OCI-LY7 (cell line): ENCODE results near the gene DNASE2B. TPM values are rescaled to one million over a fixed set of nuclear protein-coding genes. Genes with fewer than 3 reads are reported as not detected.

Experiments used
- BruUV-seq: library from RNA; stranded (reverse); fragments of 400-500 nt; replicated peaks from 2 replicates; lab custom pipeline; 2021; lab: Mats Ljungman, UMichigan
- CTCF ChIA-PET: fragments of 300-600 bp; sonication (Branson Sonifier 250); formaldehyde crosslinking; loops from one replicate; lab custom pipeline; 2022; ENCODE audit warnings: antibody characterized with exemption; ENCODE audit not compliant: unreplicated experiment; lab: Charles Lee
- POLR2A ChIA-PET: fragments of 300-600 bp; sonication (Branson Sonifier 250); formaldehyde crosslinking; loops from one replicate; lab custom pipeline; 2022; ENCODE audit warnings: antibody characterized with exemption; lab: Charles Lee
- DNase-seq: peaks from one replicate; pipeline ENCODE4 v3.0.0-alpha.2; 2015; ENCODE audit warnings: low spot score
- H2AFZ ChIP-seq: fragments of 200-600 bp; sonication (generic), shearing (Covaris generic); 2 replicates; pipeline ENCODE4 v1.6.1; 2014; ENCODE audit warnings: mild to moderate bottlenecking, antibody characterized with exemption, low read length, moderate library complexity
- H3K27ac ChIP-seq: fragments of 200-600 bp; sonication (generic); 2 replicates; pipeline ENCODE4 v1.5.1; 2014; ENCODE audit warnings: mixed run types, low read depth, mild to moderate bottlenecking, moderate library complexity, low read length, inconsistent platforms; ENCODE audit not compliant: poor library complexity, severe bottlenecking
- H3K36me3 ChIP-seq: fragments of 200-600 bp; sonication (generic); 2 replicates; pipeline ENCODE4 v1.6.1; 2014; ENCODE audit warnings: mild to moderate bottlenecking, antibody characterized with exemption, low read length, moderate library complexity, mixed read lengths; ENCODE audit not compliant: insufficient read depth
- H3K4me1 ChIP-seq: fragments of 200-600 bp; sonication (generic); 2 replicates; pipeline ENCODE4 v1.5.1; 2014; ENCODE audit warnings: mild to moderate bottlenecking, low read length; ENCODE audit not compliant: insufficient read depth, poor library complexity, severe bottlenecking
- H3K4me2 ChIP-seq: fragments of 200-600 bp; sonication (generic); 2 replicates; pipeline ENCODE4 v1.6.1; 2014; ENCODE audit warnings: mild to moderate bottlenecking, low read length
- H3K4me3 ChIP-seq: fragments of 200-600 bp; sonication (generic); 2 replicates; pipeline ENCODE4 v1.5.1; 2014; ENCODE audit warnings: mild to moderate bottlenecking, low read depth, low read length; ENCODE audit not compliant: poor library complexity, severe bottlenecking
- H3K79me2 ChIP-seq: fragments of 200-600 bp; sonication (generic); 2 replicates; pipeline ENCODE4 v1.6.1; 2016; ENCODE audit warnings: low read depth, mild to moderate bottlenecking, low read length, moderate library complexity, mixed read lengths; ENCODE audit not compliant: insufficient read depth
- H3K9me2 ChIP-seq: fragments of 200-600 bp; sonication (generic); 2 replicates; pipeline ENCODE4 v1.6.1; 2016; ENCODE audit warnings: mild to moderate bottlenecking, low read length, mixed read lengths; ENCODE audit not compliant: insufficient read depth
- H3K9me3 ChIP-seq: fragments of 200-600 bp; sonication (generic); 2 replicates; pipeline ENCODE4 v1.6.1; 2014; ENCODE audit warnings: mild to moderate bottlenecking, mixed run types, low read length, mixed read lengths
- H4K20me1 ChIP-seq: fragments of 200-600 bp; sonication (generic); 2 replicates; pipeline ENCODE4 v1.6.1; 2014; ENCODE audit warnings: mild to moderate bottlenecking, antibody characterized with exemption, low read length, moderate library complexity, mixed read lengths; ENCODE audit not compliant: insufficient read depth
- CTCF ChIP-seq: fragments of 200-600 bp; sonication (generic); conservative IDR thresholded peaks from 2 replicates; pipeline ENCODE4 v1.5.1; 2014; ENCODE audit warnings: mild to moderate bottlenecking, antibody characterized with exemption, low read length, moderate library complexity, mixed read lengths
- EZH2phosphoT487 ChIP-seq: fragments of 200-600 bp; sonication (generic); IDR thresholded peaks from 2 replicates; pipeline ENCODE4 v1.6.1; 2018; ENCODE audit warnings: low read depth, borderline replicate concordance, mild to moderate bottlenecking, mixed run types, antibody characterized with exemption, low read length, moderate library complexity, mixed read lengths
- intact Hi-C: fragments of 100-400 bp; cut with micrococcal nuclease; formaldehyde crosslinking; loops from one replicate; pipeline ENCODE4 v1.10.0; 2022; ENCODE audit not compliant: unreplicated experiment
- total RNA-seq, 2 experiments: library from RNA; depleted of rRNA in 1 of 2; stranded (reverse); fragments of >200 nt in 1 of 2; shearing (Covaris generic) in 1 of 2; gene quantifications; 2 replicates each; pipeline ENCODE4 v1.2.3, GENCODE V29; 2014 to 2022

DNASE2B gene
- total RNA-seq, 2 experiments from 2014 or later = 0.22 TPM; not detected in 1

- ChIA-PET CTCF (no interaction called here), POLR2A (interaction anchor here (0.6 to 2.3 kb wide), 11 partner anchors 15 to 514 kb away, joined by 3 to 17 read pairs (median 4); partner anchors contain the start of gene PRKACB)
- H3K9me3 ChIP-seq = peaks cover 4% of the 10 kb centered on the region; the same call in 1 of the 2 replicates
- no peak overlapping the region for H3K27ac ChIP-seq
- TF ChIP-seq CTCF = peak; percentile 95
- no peak for TF ChIP-seq EZH2phosphoT487
- no TSS peak for BruUV-seq
- DNase-seq = peak; percentile 76
- H3K4me3 ChIP-seq = peak overlapping the region; percentile 52
- H3K9me2 ChIP-seq = no peaks in the 10 kb centered on the region
- intact Hi-C loops = loop anchor here (1.0 to 10.0 kb wide), 5 partner anchors 109 to 529 kb away; partner anchors contain the start of gene SAMD13
- peaks cover 26% of the 10 kb centered on the region for H3K4me1 ChIP-seq
- H3K4me2 ChIP-seq = peak overlapping the region; percentile 61
- no peaks in the 10 kb centered on the region for H3K79me2 ChIP-seq
- no peaks in the 10 kb centered on the region for H3K36me3 ChIP-seq
- peak overlapping the region; percentile 94 for H2AFZ ChIP-seq
- no peaks in the 10 kb centered on the region for H4K20me1 ChIP-seq
Observed at GRCh38 chr1:84433258-84434080, 35.2 kb downstream of the DNASE2B start.

GRCh38 chr1:84434081-84434769 lies 35.9 kb downstream of the DNASE2B start:
- Histone ChIP-seq H3K79me2 (no peaks in the 10 kb centered on the region), H3K4me3 (no peak overlapping the region), H3K36me3 (no peaks in the 10 kb centered on the region), H2AFZ (peak overlapping the region; percentile 94), H3K9me3 (peaks cover 4% of the 10 kb centered on the region; the same call in 1 of the 2 replicates), H3K27ac (no peak overlapping the region), H3K9me2 (no peaks in the 10 kb centered on the region), H4K20me1 (no peaks in the 10 kb centered on the region), H3K4me2 (peak overlapping the region; percentile 61), H3K4me1 (peaks cover 26% of the 10 kb centered on the region)
- TF ChIP-seq CTCF (peak; percentile 38), EZH2phosphoT487 (no peak)
- CTCF ChIA-PET = interaction anchor here (0.7 kb wide), 1 partner anchor 290 kb away, joined by 3 read pairs; the partner anchor contains the start of gene PRKACB
- DNase-seq = no peak
- POLR2A ChIA-PET = interaction anchor here (0.6 to 4.9 kb wide), 9 partner anchors 14 to 307 kb away, joined by 3 to 30 read pairs (median 4); partner anchors contain the start of genes GNG5, PRKACB and SPATA1
- intact Hi-C loops = loop anchor here (2.0 to 10.0 kb wide), 4 partner anchors 108 to 529 kb away; partner anchors contain the start of gene SAMD13
- BruUV-seq = no TSS peak
